ENCODE measurements around the gene VPS35L. TPM values are rescaled to one million over a fixed set of nuclear protein-coding genes. Genes with fewer than 3 reads are reported as not detected.

Gene VPS35L
- total RNA-seq, 1 experiment from 2014 or later: 14.2 TPM

DNA sequence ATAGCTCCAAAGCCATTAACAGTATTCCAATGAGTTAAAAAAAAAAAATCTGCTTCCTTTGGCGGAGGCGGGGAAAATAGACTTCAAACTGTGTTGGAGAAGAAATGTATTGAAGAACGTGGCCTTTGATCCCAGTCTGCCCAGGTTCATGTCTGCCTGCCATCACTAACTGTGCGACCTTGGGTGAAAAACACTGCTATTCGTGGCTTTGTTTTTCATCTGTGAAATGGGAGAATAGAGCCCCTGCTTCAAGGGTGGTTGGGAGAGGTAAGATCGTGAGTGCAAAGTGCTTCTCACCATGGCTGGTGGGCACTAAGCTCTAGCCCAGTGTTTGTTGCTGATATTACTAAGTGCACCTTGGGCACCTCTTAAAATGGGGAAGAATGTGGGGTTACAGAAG, 69.5 kb downstream of the VPS35L start:
- no peaks in the 10 kb centered on the region for H3K9me3 Mint-ChIP-seq (ENCODE audit: low read depth, unreplicated experiment)
- H3K27ac Mint-ChIP-seq (ENCODE audit: unreplicated experiment): no peak overlapping the region
- no peaks in the 10 kb centered on the region for H3K4me1 Mint-ChIP-seq (ENCODE audit: low read depth, unreplicated experiment)
- TF ChIP-seq, protein P1, sequence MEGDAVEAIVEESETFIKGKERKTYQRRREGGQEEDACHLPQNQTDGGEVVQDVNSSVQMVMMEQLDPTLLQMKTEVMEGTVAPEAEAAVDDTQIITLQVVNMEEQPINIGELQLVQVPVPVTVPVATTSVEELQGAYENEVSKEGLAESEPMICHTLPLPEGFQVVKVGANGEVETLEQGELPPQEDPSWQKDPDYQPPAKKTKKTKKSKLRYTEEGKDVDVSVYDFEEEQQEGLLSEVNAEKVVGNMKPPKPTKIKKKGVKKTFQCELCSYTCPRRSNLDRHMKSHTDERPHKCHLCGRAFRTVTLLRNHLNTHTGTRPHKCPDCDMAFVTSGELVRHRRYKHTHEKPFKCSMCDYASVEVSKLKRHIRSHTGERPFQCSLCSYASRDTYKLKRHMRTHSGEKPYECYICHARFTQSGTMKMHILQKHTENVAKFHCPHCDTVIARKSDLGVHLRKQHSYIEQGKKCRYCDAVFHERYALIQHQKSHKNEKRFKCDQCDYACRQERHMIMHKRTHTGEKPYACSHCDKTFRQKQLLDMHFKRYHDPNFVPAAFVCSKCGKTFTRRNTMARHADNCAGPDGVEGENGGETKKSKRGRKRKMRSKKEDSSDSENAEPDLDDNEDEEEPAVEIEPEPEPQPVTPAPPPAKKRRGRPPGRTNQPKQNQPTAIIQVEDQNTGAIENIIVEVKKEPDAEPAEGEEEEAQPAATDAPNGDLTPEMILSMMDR (IDR thresholded peaks at IDR 0.05; ENCODE audit: unreplicated experiment): no peak
- no peaks in the 10 kb centered on the region for H3K36me3 Mint-ChIP-seq (ENCODE audit: insufficient read depth, unreplicated experiment)
- no TSS peak for BruUV-seq (replicated peaks)
- H3K27me3 Mint-ChIP-seq (ENCODE audit: unreplicated experiment): no peaks in the 10 kb centered on the region
- no peak for DNase-seq
- intact Hi-C loops (cut with micrococcal nuclease; ENCODE audit: unreplicated experiment): no loop called here
- H3K4me3 Mint-ChIP-seq (ENCODE audit: low read depth, unreplicated experiment): no peak overlapping the region
- CTCF ChIA-PET: interaction anchor here (1.1 kb wide), 1 partner anchor 21 kb away, joined by 3 read pairs; no protein-coding TSS in a partner anchor

DNA sequence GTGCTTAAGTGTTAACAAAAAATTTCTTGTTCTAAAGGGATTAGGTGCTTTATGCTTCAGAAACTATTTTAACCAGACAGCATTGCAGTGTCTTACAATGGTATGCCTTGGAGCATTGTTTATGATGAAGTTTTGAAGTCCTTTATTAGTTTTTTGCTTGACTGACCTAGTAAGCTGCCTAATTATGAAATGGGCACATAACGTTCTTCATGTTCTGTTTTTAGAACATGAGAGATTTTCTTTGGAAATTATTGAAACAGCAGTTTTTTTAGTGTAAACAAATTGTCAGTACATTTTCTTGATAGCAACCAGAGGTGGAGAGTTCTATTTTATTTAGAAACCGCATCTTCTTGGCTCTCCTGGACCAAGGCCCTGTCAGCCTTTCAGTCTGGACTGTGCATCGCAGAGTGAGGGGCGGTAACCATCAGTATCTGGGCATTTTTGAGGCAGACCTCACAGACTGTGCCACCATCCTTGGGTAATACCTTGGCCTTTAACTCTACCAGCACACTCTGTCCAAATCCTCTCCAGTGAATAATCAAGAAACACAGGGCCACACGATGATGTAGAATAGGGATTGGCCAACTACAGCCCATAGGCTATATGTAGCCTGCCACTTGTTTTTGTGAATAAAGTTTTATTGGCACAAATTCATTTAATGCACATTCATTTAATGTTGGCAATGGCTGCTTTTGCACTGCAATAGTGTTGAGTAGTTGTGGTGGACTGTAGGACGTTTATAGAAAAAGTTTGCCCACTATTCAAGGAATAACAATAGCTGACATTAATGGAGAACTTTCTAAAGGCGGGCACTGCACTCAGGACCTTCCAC, 81.1 kb downstream of the VPS35L start:
- intact Hi-C loops (cut with micrococcal nuclease; ENCODE audit: unreplicated experiment): no loop called here
- no peak overlapping the region for H3K27ac Mint-ChIP-seq (ENCODE audit: unreplicated experiment)
- no peaks in the 10 kb centered on the region for H3K4me1 Mint-ChIP-seq (ENCODE audit: low read depth, unreplicated experiment)
- BruUV-seq (replicated peaks): no TSS peak
- CTCF ChIA-PET: interaction anchor here (0.5 kb wide), 1 partner anchor 13 kb away, joined by 3 read pairs; no protein-coding TSS in a partner anchor
- no peaks in the 10 kb centered on the region for H3K27me3 Mint-ChIP-seq (ENCODE audit: unreplicated experiment)
- H3K9me3 Mint-ChIP-seq (ENCODE audit: low read depth, unreplicated experiment): no peaks in the 10 kb centered on the region
- H3K36me3 Mint-ChIP-seq (ENCODE audit: insufficient read depth, unreplicated experiment): no peaks in the 10 kb centered on the region
- no peak overlapping the region for H3K4me3 Mint-ChIP-seq (ENCODE audit: low read depth, unreplicated experiment)
- TF ChIP-seq, protein P1 (IDR thresholded peaks at IDR 0.05; ENCODE audit: unreplicated experiment): no peak
- DNase-seq: no peak

DNA sequence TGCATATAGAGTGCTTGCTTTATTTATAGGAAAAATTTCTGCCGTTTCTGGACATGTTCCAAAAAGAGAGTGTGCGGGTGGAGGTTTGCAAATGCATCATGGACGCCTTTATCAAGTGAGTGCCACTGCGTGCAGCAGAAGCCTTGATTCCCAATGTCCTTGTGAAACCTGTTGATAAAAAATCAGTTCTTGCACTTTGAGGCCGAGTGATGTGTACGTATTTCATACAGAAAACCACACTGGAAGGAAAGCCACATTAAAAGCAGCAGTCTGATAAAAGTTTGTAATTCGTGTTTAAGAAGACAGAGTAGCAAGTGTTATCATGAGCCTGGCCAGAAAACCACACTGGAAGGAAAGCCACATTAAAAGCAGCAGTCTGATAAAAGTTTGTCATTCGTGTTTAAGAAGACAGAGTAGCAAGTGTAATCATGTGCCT, 84.5 kb downstream of the VPS35L start:
- intact Hi-C loops (cut with micrococcal nuclease; ENCODE audit: unreplicated experiment): no loop called here
- TF ChIP-seq, protein P1 (IDR thresholded peaks at IDR 0.05; ENCODE audit: unreplicated experiment): no peak
- H3K4me3 Mint-ChIP-seq (ENCODE audit: low read depth, unreplicated experiment): no peak overlapping the region
- no peaks in the 10 kb centered on the region for H3K27me3 Mint-ChIP-seq (ENCODE audit: unreplicated experiment)
- H3K36me3 Mint-ChIP-seq (ENCODE audit: insufficient read depth, unreplicated experiment): no peaks in the 10 kb centered on the region
- DNase-seq: no peak
- H3K27ac Mint-ChIP-seq (ENCODE audit: unreplicated experiment): no peak overlapping the region
- BruUV-seq (replicated peaks): no TSS peak
- H3K9me3 Mint-ChIP-seq (ENCODE audit: low read depth, unreplicated experiment): no peaks in the 10 kb centered on the region
- H3K4me1 Mint-ChIP-seq (ENCODE audit: low read depth, unreplicated experiment): peaks cover 10% of the 10 kb centered on the region
- CTCF ChIA-PET: no interaction called here

DNA sequence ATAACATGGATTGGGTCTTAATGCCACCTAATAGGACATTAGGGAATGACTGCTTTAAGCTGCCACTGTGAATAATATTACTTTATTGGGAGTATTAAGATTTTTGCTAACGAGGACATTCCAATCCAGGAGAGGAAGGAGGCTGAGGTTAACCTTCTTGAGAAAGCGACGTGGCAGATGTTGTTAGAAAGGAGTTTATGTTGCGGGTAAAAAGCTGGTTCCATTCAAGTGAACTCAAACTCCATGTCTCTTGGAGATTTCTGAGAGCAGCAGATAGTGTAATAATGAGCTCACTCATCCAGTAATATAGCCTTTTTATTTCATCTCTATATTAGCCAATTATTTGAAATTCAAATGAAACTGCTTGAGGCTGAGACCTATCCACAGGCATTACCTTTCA, 87.0 kb downstream of the VPS35L start:
- H3K9me3 Mint-ChIP-seq (ENCODE audit: low read depth, unreplicated experiment): no peaks in the 10 kb centered on the region
- TF ChIP-seq, protein P1 (IDR thresholded peaks at IDR 0.05; ENCODE audit: unreplicated experiment): no peak
- DNase-seq: no peak
- CTCF ChIA-PET: interaction anchor here (1.0 kb wide), 1 partner anchor 54 kb away, joined by 4 read pairs; no protein-coding TSS in a partner anchor
- intact Hi-C loops (cut with micrococcal nuclease; ENCODE audit: unreplicated experiment): no loop called here
- no TSS peak for BruUV-seq (replicated peaks)
- no peak overlapping the region for H3K27ac Mint-ChIP-seq (ENCODE audit: unreplicated experiment)
- no peaks in the 10 kb centered on the region for H3K27me3 Mint-ChIP-seq (ENCODE audit: unreplicated experiment)
- H3K36me3 Mint-ChIP-seq (ENCODE audit: insufficient read depth, unreplicated experiment): no peaks in the 10 kb centered on the region
- peaks cover 10% of the 10 kb centered on the region for H3K4me1 Mint-ChIP-seq (ENCODE audit: low read depth, unreplicated experiment)
- no peak overlapping the region for H3K4me3 Mint-ChIP-seq (ENCODE audit: low read depth, unreplicated experiment)

All from Calu3 (cell line).